OCI-LY7 (cell line): Measurements from ENCODE around the gene HCFC1. TPM values are rescaled to one million over a fixed set of nuclear protein-coding genes. Genes with fewer than 3 reads are reported as not detected.

Experiments used
- BruUV-seq: library from RNA; stranded (reverse); fragments of 400-500 nt; replicated peaks from 2 replicates; lab custom pipeline; 2021; lab: Mats Ljungman, UMichigan
- CTCF ChIA-PET: fragments of 300-600 bp; sonication (Branson Sonifier 250); formaldehyde crosslinking; loops from one replicate; lab custom pipeline; 2022; ENCODE audit warnings: antibody characterized with exemption; ENCODE audit not compliant: unreplicated experiment; lab: Charles Lee
- POLR2A ChIA-PET: fragments of 300-600 bp; sonication (Branson Sonifier 250); formaldehyde crosslinking; loops from one replicate; lab custom pipeline; 2022; ENCODE audit warnings: antibody characterized with exemption; lab: Charles Lee
- DNase-seq: peaks from one replicate; pipeline ENCODE4 v3.0.0-alpha.2; 2015; ENCODE audit warnings: low spot score
- H2AFZ ChIP-seq: fragments of 200-600 bp; sonication (generic), shearing (Covaris generic); 2 replicates; pipeline ENCODE4 v1.6.1; 2014; ENCODE audit warnings: mild to moderate bottlenecking, antibody characterized with exemption, low read length, moderate library complexity
- H3K27ac ChIP-seq: fragments of 200-600 bp; sonication (generic); 2 replicates; pipeline ENCODE4 v1.5.1; 2014; ENCODE audit warnings: mixed run types, low read depth, mild to moderate bottlenecking, moderate library complexity, low read length, inconsistent platforms; ENCODE audit not compliant: poor library complexity, severe bottlenecking
- H3K36me3 ChIP-seq: fragments of 200-600 bp; sonication (generic); 2 replicates; pipeline ENCODE4 v1.6.1; 2014; ENCODE audit warnings: mild to moderate bottlenecking, antibody characterized with exemption, low read length, moderate library complexity, mixed read lengths; ENCODE audit not compliant: insufficient read depth
- H3K4me1 ChIP-seq: fragments of 200-600 bp; sonication (generic); 2 replicates; pipeline ENCODE4 v1.5.1; 2014; ENCODE audit warnings: mild to moderate bottlenecking, low read length; ENCODE audit not compliant: insufficient read depth, poor library complexity, severe bottlenecking
- H3K4me2 ChIP-seq: fragments of 200-600 bp; sonication (generic); 2 replicates; pipeline ENCODE4 v1.6.1; 2014; ENCODE audit warnings: mild to moderate bottlenecking, low read length
- H3K4me3 ChIP-seq: fragments of 200-600 bp; sonication (generic); 2 replicates; pipeline ENCODE4 v1.5.1; 2014; ENCODE audit warnings: mild to moderate bottlenecking, low read depth, low read length; ENCODE audit not compliant: poor library complexity, severe bottlenecking
- H3K79me2 ChIP-seq: fragments of 200-600 bp; sonication (generic); 2 replicates; pipeline ENCODE4 v1.6.1; 2016; ENCODE audit warnings: low read depth, mild to moderate bottlenecking, low read length, moderate library complexity, mixed read lengths; ENCODE audit not compliant: insufficient read depth
- H3K9me2 ChIP-seq: fragments of 200-600 bp; sonication (generic); 2 replicates; pipeline ENCODE4 v1.6.1; 2016; ENCODE audit warnings: mild to moderate bottlenecking, low read length, mixed read lengths; ENCODE audit not compliant: insufficient read depth
- H3K9me3 ChIP-seq: fragments of 200-600 bp; sonication (generic); 2 replicates; pipeline ENCODE4 v1.6.1; 2014; ENCODE audit warnings: mild to moderate bottlenecking, mixed run types, low read length, mixed read lengths
- H4K20me1 ChIP-seq: fragments of 200-600 bp; sonication (generic); 2 replicates; pipeline ENCODE4 v1.6.1; 2014; ENCODE audit warnings: mild to moderate bottlenecking, antibody characterized with exemption, low read length, moderate library complexity, mixed read lengths; ENCODE audit not compliant: insufficient read depth
- CTCF ChIP-seq: fragments of 200-600 bp; sonication (generic); conservative IDR thresholded peaks from 2 replicates; pipeline ENCODE4 v1.5.1; 2014; ENCODE audit warnings: mild to moderate bottlenecking, antibody characterized with exemption, low read length, moderate library complexity, mixed read lengths
- EZH2phosphoT487 ChIP-seq: fragments of 200-600 bp; sonication (generic); IDR thresholded peaks from 2 replicates; pipeline ENCODE4 v1.6.1; 2018; ENCODE audit warnings: low read depth, borderline replicate concordance, mild to moderate bottlenecking, mixed run types, antibody characterized with exemption, low read length, moderate library complexity, mixed read lengths
- intact Hi-C: fragments of 100-400 bp; cut with micrococcal nuclease; formaldehyde crosslinking; loops from one replicate; pipeline ENCODE4 v1.10.0; 2022; ENCODE audit not compliant: unreplicated experiment
- total RNA-seq, 2 experiments: library from RNA; depleted of rRNA in 1 of 2; stranded (reverse); fragments of >200 nt in 1 of 2; shearing (Covaris generic) in 1 of 2; gene quantifications; 2 replicates each; pipeline ENCODE4 v1.2.3, GENCODE V29; 2014 to 2022

Gene HCFC1
- total RNA-seq, 2 experiments from 2014 or later, result 64.2 to 134 TPM

GRCh38 chrX:153934148-153934761 lies 37.4 kb downstream of the HCFC1 start:
- BruUV-seq, result no TSS peak
- Histone ChIP-seq H3K79me2 (peaks cover 5% of the 10 kb centered on the region; the same call in 1 of the 2 replicates), H4K20me1 (no peaks in the 10 kb centered on the region), H3K9me2 (no peaks in the 10 kb centered on the region), H2AFZ (no peak overlapping the region), H3K9me3 (no peaks in the 10 kb centered on the region), H3K36me3 (peaks cover 27% of the 10 kb centered on the region), H3K4me1 (peaks cover 17% of the 10 kb centered on the region), H3K4me2 (peak overlapping the region; percentile 83), H3K4me3 (peak overlapping the region; percentile 87), H3K27ac (peak overlapping the region; percentile 62)
- TF ChIP-seq EZH2phosphoT487 (no peak), CTCF (no peak)
- CTCF ChIA-PET, result interaction anchor here (0.6 kb wide), 2 partner anchors 10 to 150 kb away, joined by 3 to 13 read pairs; no protein-coding TSS in a partner anchor
- no peak for DNase-seq
- POLR2A ChIA-PET, result interaction anchor here (0.5 to 2.6 kb wide), 3 partner anchors 9 to 461 kb away, joined by 3 to 13 read pairs (median 3); partner anchors contain the start of gene HCFC1
- intact Hi-C loops, result no loop called here

GRCh38 chrX:153933748-153934147 lies 37.9 kb downstream of the HCFC1 start:
- H3K9me2 ChIP-seq, result no peaks in the 10 kb centered on the region

More at GRCh38 chrX:153933748-153934147, 37.9 kb downstream of the HCFC1 start:
- Histone ChIP-seq H3K36me3 (peaks cover 32% of the 10 kb centered on the region), H2AFZ (no peak overlapping the region), H3K27ac (peak overlapping the region; percentile 62), H4K20me1 (no peaks in the 10 kb centered on the region), H3K79me2 (peaks cover 10% of the 10 kb centered on the region; the same call in 1 of the 2 replicates), H3K9me3 (no peaks in the 10 kb centered on the region), H3K4me1 (peaks cover 22% of the 10 kb centered on the region), H3K4me3 (peak overlapping the region; percentile 87), H3K4me2 (peak overlapping the region; percentile 83)
- no peak for DNase-seq
- intact Hi-C loops, result no loop called here
- TF ChIP-seq CTCF (no peak), EZH2phosphoT487 (no peak)
- ChIA-PET POLR2A (interaction anchor here (1.4 to 2.6 kb wide), 2 partner anchors 9 to 38 kb away, joined by 3 to 13 read pairs; partner anchors contain the start of gene HCFC1), CTCF (interaction anchor here (0.6 kb wide), 1 partner anchor 9 kb away, joined by 3 read pairs; no protein-coding TSS in a partner anchor)
- TSS peak; percentile 48 for BruUV-seq
